Choroid plexus epithelial cell (primary cell): Measurements from ENCODE around the gene PDIA4.
A peak's percentile ranks its signal among the peaks of the same experiment; 100 is the strongest.

Experiments used
- DNase-seq: peaks from one replicate; pipeline ENCODE4 v3.0.0-alpha.2; 2010; ENCODE audit warnings: low read depth
- H3K4me3 ChIP-seq: 2 replicates; pipeline ENCODE4 v1.5.1; 2011; ENCODE audit warnings: low read depth, mild to moderate bottlenecking, control low read depth, low read length, moderate library complexity
- CTCF ChIP-seq: conservative IDR thresholded peaks from 2 replicates; pipeline ENCODE4 v1.5.1; 2011; ENCODE audit warnings: low read depth, mild to moderate bottlenecking, control low read depth, inconsistent platforms, low read length, moderate library complexity

PDIA4 gene

DNA sequence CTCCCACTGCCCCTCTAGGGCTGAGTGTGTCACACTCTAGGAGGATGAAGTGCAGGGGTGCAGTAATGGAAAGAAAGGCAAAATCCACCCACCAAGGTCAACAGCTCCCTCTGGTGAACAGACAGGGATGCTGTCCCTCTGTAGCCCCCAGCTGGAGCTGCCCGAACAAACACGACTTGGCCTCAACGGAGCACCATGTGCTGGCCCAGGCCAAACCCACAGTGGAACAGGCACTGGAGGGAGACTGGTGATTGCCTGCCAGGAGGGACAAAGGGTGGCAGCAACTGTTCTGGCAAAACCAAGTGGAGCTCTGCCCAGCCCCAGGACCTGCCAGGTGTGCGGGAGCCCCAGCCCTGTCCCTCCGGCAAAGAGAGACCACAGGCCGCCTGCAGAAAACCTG is 20.7 kb downstream of the PDIA4 start:
- TF ChIP-seq CTCF, result peak; percentile 47
- H3K4me3 ChIP-seq, result no peak overlapping the region

GRCh38 chr7:149007146-149007545 is 21.2 kb downstream of the PDIA4 start:
- no peak for DNase-seq
- TF ChIP-seq CTCF, result no peak

More for the DNA sequence above, 20.7 kb downstream of the PDIA4 start:
- peak; percentile 26 for DNase-seq

GRCh38 chr7:149006345-149006725 is 22.0 kb downstream of the PDIA4 start:
- no peak for DNase-seq
- no peak for TF ChIP-seq CTCF
- no peak overlapping the region for H3K4me3 ChIP-seq

More at GRCh38 chr7:149007146-149007545, 21.2 kb downstream of the PDIA4 start:
- H3K4me3 ChIP-seq, result no peak overlapping the region

GRCh38 chr7:149005427-149006344 is 22.6 kb downstream of the PDIA4 start:
- H3K4me3 ChIP-seq, result no peak overlapping the region
- DNase-seq, result peak; percentile 77
- TF ChIP-seq CTCF, result peak; percentile 86

- no peak overlapping the region for H3K4me3 ChIP-seq
- no peak for TF ChIP-seq CTCF
- peak; percentile 50 for DNase-seq
These were observed 23.6 kb downstream of the PDIA4 start for GRCh38 chr7:149004405-149005370.

DNA sequence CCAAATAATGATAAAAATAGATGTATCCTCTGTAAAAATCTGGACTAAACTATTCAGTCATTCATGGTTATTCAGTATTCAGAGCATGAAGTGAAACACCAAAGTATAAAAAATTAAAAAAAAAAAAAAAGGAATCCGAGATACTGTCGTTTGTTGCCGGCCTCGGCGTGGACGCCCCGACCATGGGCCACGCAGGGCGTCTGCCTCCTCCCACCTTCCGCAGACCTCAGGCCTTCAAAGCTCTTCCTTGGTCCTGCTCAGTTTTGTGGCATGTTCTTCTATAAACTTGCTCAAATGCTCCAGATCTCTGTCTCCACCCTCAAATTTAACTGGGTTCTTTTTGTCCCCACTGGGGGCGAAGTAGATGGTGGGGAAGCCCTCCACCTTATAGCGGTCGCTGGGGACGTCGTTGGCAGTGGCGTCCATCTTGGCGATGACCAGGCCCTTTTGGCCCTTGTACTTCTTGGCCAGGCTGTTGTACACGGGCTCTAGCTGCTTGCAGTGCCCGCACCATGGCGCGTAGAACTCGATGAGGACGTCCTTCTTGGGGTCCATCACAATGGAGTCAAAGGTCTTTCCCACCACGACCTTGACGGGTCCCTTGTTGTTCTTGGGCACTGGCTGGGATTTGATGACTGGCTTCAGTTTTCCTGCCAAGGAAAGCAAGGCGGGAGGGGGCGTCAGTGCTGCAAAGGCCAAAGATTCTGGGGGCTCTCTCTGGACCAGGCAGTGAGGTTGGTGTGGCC is 24.6 kb downstream of the PDIA4 start:
- no peak for TF ChIP-seq CTCF
- H3K4me3 ChIP-seq, result no peak overlapping the region
- DNase-seq, result no peak
